SK-N-SH (cell line): ENCODE data around the gene C3orf70. TPM values are rescaled to one million over a fixed set of nuclear protein-coding genes. Genes with fewer than 3 reads are reported as not detected.

Experiments
- CTCF ChIA-PET: fragments of 300-600, 350-600 bp; formaldehyde crosslinking; extraction: SDS; loops from one replicate; lab custom pipeline; 2021; lab: Yijun Ruan, JAX
- POLR2A ChIA-PET: fragments of 350-600 bp; sonication (Branson Sonifier 250); formaldehyde crosslinking; extraction: SDS; loops from one replicate; lab custom pipeline; 2020; ENCODE audit warnings: antibody characterized with exemption, inconsistent platforms; lab: Yijun Ruan, JAX
- DNase-seq: peaks from one replicate; pipeline ENCODE4 v3.0.0; 2012
- H2AFZ ChIP-seq: fragments of 200-600 bp; sonication (generic); 2 replicates; pipeline ENCODE4 v1.8.1; 2016; ENCODE audit warnings: antibody characterized with exemption, mild to moderate bottlenecking, low read depth
- H3F3A ChIP-seq: fragments of 200-600 bp; sonication (generic); replicated peaks from 2 replicates; pipeline ENCODE3; 2016; ENCODE audit warnings: antibody characterized with exemption, mild to moderate bottlenecking; ENCODE audit not compliant: insufficient read depth
- H3K27ac ChIP-seq, 2 experiments: fragments of 200-500 bp in 1 of 2; fragments of 200-600 bp in 1 of 2; sonication (Bioruptor generic) in 1 of 2; sonication (generic), shearing (Covaris generic) in 1 of 2; 2 replicates each; pipeline versions ENCODE4 v1.5.1 to v1.6.1; 2014 to 2016; ENCODE audit warnings: low read depth in 2 of 2, inconsistent platforms in 1 of 2, low read length in 1 of 2, mild to moderate bottlenecking in 1 of 2, mixed read lengths in 1 of 2
- H3K27me3 ChIP-seq: fragments of 200-600 bp; sonication (generic), shearing (Covaris generic); 2 replicates; pipeline ENCODE4 v1.6.1; 2016; ENCODE audit warnings: mixed run types; ENCODE audit not compliant: insufficient read depth
- H3K36me3 ChIP-seq, 2 experiments: fragments of 200-500 bp in 1 of 2; fragments of 200-600 bp in 1 of 2; sonication (Bioruptor generic) in 1 of 2; sonication (generic) in 1 of 2; replicated peaks in 1 of 2; 2 replicates each; pipeline versions ENCODE3 to v1.5.1; 2014 to 2016; ENCODE audit warnings: low read length in 1 of 2, mild to moderate bottlenecking in 1 of 2; ENCODE audit not compliant: insufficient read depth in 2 of 2, control insufficient read depth in 1 of 2
- H3K4me1 ChIP-seq, 2 experiments: fragments of 200-500 bp in 1 of 2; fragments of 200-600 bp in 1 of 2; sonication (Bioruptor generic) in 1 of 2; sonication (generic), shearing (Covaris generic) in 1 of 2; 2 replicates each; pipeline versions ENCODE4 v1.5.1 to v1.6.1; 2014 to 2016; ENCODE audit warnings: low read depth in 1 of 2, low read length in 1 of 2, mixed run types in 1 of 2; ENCODE audit not compliant: insufficient read depth in 2 of 2, control insufficient read depth in 1 of 2
- H3K4me2 ChIP-seq: fragments of 200-600 bp; sonication (generic), shearing (Covaris generic); 2 replicates; pipeline ENCODE4 v1.6.1; 2017; ENCODE audit warnings: mixed run types
- H3K4me3 ChIP-seq, 2 experiments: fragments of 200-500 bp in 1 of 2; fragments of 200-600 bp in 1 of 2; sonication (Bioruptor generic) in 1 of 2; sonication (generic), shearing (Covaris generic) in 1 of 2; 2 replicates each; pipeline versions ENCODE4 v1.5.1 to v1.8.1; 2014 to 2016; ENCODE audit warnings: low read depth in 2 of 2, inconsistent platforms in 1 of 2, low read length in 1 of 2, mild to moderate bottlenecking in 1 of 2, mixed read lengths in 1 of 2, moderate library complexity in 1 of 2
- H3K79me2 ChIP-seq: fragments of 200-600 bp; sonication (generic); 2 replicates; pipeline ENCODE4 v1.8.1; 2017; ENCODE audit warnings: mild to moderate bottlenecking; ENCODE audit not compliant: insufficient read depth
- H3K9ac ChIP-seq: fragments of 200-600 bp; sonication (generic); 2 replicates; pipeline ENCODE4 v1.6.1; 2017; ENCODE audit warnings: mixed run types
- H3K9me2 ChIP-seq: fragments of 200-600 bp; sonication (generic); 2 replicates; pipeline ENCODE4 v1.6.1; 2017; ENCODE audit warnings: mixed run types
- H3K9me3 ChIP-seq: fragments of 200-600 bp; sonication (generic); 2 replicates; pipeline ENCODE4 v1.6.1; 2017; ENCODE audit warnings: mixed run types, mild to moderate bottlenecking, moderate library complexity
- H4K20me1 ChIP-seq: fragments of 200-600 bp; sonication (generic); 2 replicates; pipeline ENCODE4 v1.6.1; 2017; ENCODE audit warnings: mild to moderate bottlenecking, mixed run types; ENCODE audit not compliant: insufficient read depth
- CHD2 ChIP-seq: fragments of 150-350 bp; IDR thresholded peaks from 2 replicates; pipeline ENCODE4 v1.6.1; 2018; ENCODE audit warnings: low read length; ENCODE audit not compliant: partially characterized antibody
- EP300 ChIP-seq, 2 experiments: IDR thresholded peaks; 2 replicates each; pipeline versions ENCODE4 v1.4.0 to v1.6.1; 2012; ENCODE audit warnings: borderline replicate concordance in 1 of 2, low read depth in 1 of 2, low read length in 1 of 2
- FOXJ3 ChIP-seq: sonication (generic); formaldehyde crosslinking; IDR thresholded peaks from 2 replicates; pipeline ENCODE4 v1.5.1; 2020; ENCODE audit warnings: mild to moderate bottlenecking, missing genetic modification reagents
- GABPA ChIP-seq: IDR thresholded peaks from 2 replicates; pipeline ENCODE4 v1.4.0; 2012; ENCODE audit warnings: low read depth, mild to moderate bottlenecking
- GATA2 ChIP-seq: sonication (generic); formaldehyde crosslinking; IDR thresholded peaks from 2 replicates; pipeline ENCODE4 v1.5.0; 2020; ENCODE audit warnings: mild to moderate bottlenecking, missing genetic modification reagents
- IRF3 ChIP-seq: fragments of 150-350 bp; IDR thresholded peaks from 2 replicates; pipeline ENCODE4 v1.6.1; 2016; ENCODE audit warnings: mild to moderate bottlenecking, low read depth, low read length
- MEF2A ChIP-seq: IDR thresholded peaks from 2 replicates; pipeline ENCODE4 v1.4.0; 2012; ENCODE audit warnings: low read depth, borderline replicate concordance
- MXI1 ChIP-seq: IDR thresholded peaks from 2 replicates; pipeline ENCODE4 v1.6.1; 2012; ENCODE audit warnings: mild to moderate bottlenecking, low read depth, low read length, improper control_type of control experiment
- NFIC ChIP-seq: IDR thresholded peaks from 2 replicates; pipeline ENCODE4 v1.4.0; 2012; ENCODE audit warnings: borderline replicate concordance
- NRF1 ChIP-seq: IDR thresholded peaks from 2 replicates; pipeline ENCODE4 v1.6.1; 2012; ENCODE audit warnings: low read depth, mild to moderate bottlenecking, low read length
- SMC3 ChIP-seq: IDR thresholded peaks from 2 replicates; pipeline ENCODE4 v1.6.1; 2012; ENCODE audit warnings: low read depth, low read length, improper control_type of control experiment
- TAF1 ChIP-seq: IDR thresholded peaks from 2 replicates; pipeline ENCODE4 v1.6.1; 2012; ENCODE audit warnings: low read depth, mild to moderate bottlenecking, low read length, moderate library complexity, borderline replicate concordance
- TCF12 ChIP-seq: IDR thresholded peaks from 2 replicates; pipeline ENCODE4 v1.4.0; 2012
- YY1 ChIP-seq: IDR thresholded peaks from 2 replicates; pipeline ENCODE4 v1.4.0; 2012; ENCODE audit warnings: low read depth, mild to moderate bottlenecking
- WGBS: methylation state at CpG from one replicate; pipeline ENCODE4 v1.1.6; 2017; ENCODE audit warnings: low lambda C conversion rate; 5-methylcytosine and 5-hydroxymethylcytosine counted together
- polyA plus RNA-seq, 3 experiments: library from polyadenylated mRNA; depleted of rRNA; stranded (reverse); fragments of >200 nt; gene quantifications; 2 replicates each; pipeline ENCODE4 v1.2.3, GENCODE V29; 2012
- TF ChIP-seq, protein P1 (sequence below): IDR thresholded peaks from 2 replicates; pipeline ENCODE4 v1.4.0; 2012; ENCODE audit warnings: low read depth, borderline replicate concordance
- TF ChIP-seq, protein P2 (sequence below): IDR thresholded peaks from 2 replicates; pipeline ENCODE4; 2012
- TF ChIP-seq, protein P3 (sequence below): fragments of 200-600 bp; sonication (generic); IDR thresholded peaks from 2 replicates; pipeline ENCODE4 v1.6.1; 2017; ENCODE audit warnings: antibody characterized with exemption, mild to moderate bottlenecking, moderate library complexity
- TF ChIP-seq, protein P4 (sequence below): IDR thresholded peaks from 2 replicates; pipeline ENCODE4 v1.4.0; 2012; ENCODE audit warnings: low read depth, borderline replicate concordance

The C3orf70 gene
- polyA plus RNA-seq, 1 of the 3 experiments (the other 2 are of a cell fraction): under 0.01 TPM

GRCh38 chr3:185056908-185057307 lies 96.0 kb downstream of the C3orf70 start:
- Histone ChIP-seq H4K20me1 (no peaks in the 10 kb centered on the region), H3K9me2 (no peaks in the 10 kb centered on the region), H2AFZ (no peak overlapping the region), H3K79me2 (no peaks in the 10 kb centered on the region), H3K9me3 (no peaks in the 10 kb centered on the region), H3K27ac (no peak overlapping the region), H3K4me3 (no peak overlapping the region), H3K36me3 (peaks cover 6 to 17% of the 10 kb centered on the region in 2 experiments), H3K4me2 (no peak overlapping the region), H3K4me1 (no peaks in the 10 kb centered on the region), H3F3A (no peaks in the 10 kb centered on the region), H3K9ac (no peak overlapping the region), H3K27me3 (no peaks in the 10 kb centered on the region)
- TF ChIP-seq NFIC (no peak), FOXJ3 (CRISPR knock-in tag) (no peak), GABPA (no peak), YY1 (no peak), CHD2 (no peak), NRF1 (no peak), TCF12 (no peak), IRF3 (no peak), SMC3 (no peak), MXI1 (no peak), MEF2A (no peak), TAF1 (no peak), EP300 (IDR thresholded peaks at IDR 0.05; ENCODE audit: borderline replicate concordance in 1 of 2, low read depth in 1 of 2, low read length in 1 of 2) (no peak), GATA2 (CRISPR knock-in tag) (no peak)
- TF ChIP-seq, protein P1, sequence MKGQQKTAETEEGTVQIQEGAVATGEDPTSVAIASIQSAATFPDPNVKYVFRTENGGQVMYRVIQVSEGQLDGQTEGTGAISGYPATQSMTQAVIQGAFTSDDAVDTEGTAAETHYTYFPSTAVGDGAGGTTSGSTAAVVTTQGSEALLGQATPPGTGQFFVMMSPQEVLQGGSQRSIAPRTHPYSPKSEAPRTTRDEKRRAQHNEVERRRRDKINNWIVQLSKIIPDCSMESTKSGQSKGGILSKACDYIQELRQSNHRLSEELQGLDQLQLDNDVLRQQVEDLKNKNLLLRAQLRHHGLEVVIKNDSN: no peak
- TF ChIP-seq, protein P2, sequence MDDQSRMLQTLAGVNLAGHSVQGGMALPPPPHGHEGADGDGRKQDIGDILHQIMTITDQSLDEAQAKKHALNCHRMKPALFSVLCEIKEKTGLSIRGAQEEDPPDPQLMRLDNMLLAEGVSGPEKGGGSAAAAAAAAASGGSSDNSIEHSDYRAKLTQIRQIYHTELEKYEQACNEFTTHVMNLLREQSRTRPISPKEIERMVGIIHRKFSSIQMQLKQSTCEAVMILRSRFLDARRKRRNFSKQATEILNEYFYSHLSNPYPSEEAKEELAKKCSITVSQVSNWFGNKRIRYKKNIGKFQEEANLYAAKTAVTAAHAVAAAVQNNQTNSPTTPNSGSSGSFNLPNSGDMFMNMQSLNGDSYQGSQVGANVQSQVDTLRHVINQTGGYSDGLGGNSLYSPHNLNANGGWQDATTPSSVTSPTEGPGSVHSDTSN: no peak
- TF ChIP-seq, protein P3, sequence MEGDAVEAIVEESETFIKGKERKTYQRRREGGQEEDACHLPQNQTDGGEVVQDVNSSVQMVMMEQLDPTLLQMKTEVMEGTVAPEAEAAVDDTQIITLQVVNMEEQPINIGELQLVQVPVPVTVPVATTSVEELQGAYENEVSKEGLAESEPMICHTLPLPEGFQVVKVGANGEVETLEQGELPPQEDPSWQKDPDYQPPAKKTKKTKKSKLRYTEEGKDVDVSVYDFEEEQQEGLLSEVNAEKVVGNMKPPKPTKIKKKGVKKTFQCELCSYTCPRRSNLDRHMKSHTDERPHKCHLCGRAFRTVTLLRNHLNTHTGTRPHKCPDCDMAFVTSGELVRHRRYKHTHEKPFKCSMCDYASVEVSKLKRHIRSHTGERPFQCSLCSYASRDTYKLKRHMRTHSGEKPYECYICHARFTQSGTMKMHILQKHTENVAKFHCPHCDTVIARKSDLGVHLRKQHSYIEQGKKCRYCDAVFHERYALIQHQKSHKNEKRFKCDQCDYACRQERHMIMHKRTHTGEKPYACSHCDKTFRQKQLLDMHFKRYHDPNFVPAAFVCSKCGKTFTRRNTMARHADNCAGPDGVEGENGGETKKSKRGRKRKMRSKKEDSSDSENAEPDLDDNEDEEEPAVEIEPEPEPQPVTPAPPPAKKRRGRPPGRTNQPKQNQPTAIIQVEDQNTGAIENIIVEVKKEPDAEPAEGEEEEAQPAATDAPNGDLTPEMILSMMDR: no peak
- TF ChIP-seq, protein P4, sequence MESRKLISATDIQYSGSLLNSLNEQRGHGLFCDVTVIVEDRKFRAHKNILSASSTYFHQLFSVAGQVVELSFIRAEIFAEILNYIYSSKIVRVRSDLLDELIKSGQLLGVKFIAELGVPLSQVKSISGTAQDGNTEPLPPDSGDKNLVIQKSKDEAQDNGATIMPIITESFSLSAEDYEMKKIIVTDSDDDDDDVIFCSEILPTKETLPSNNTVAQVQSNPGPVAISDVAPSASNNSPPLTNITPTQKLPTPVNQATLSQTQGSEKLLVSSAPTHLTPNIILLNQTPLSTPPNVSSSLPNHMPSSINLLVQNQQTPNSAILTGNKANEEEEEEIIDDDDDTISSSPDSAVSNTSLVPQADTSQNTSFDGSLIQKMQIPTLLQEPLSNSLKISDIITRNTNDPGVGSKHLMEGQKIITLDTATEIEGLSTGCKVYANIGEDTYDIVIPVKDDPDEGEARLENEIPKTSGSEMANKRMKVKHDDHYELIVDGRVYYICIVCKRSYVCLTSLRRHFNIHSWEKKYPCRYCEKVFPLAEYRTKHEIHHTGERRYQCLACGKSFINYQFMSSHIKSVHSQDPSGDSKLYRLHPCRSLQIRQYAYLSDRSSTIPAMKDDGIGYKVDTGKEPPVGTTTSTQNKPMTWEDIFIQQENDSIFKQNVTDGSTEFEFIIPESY: no peak
- no peak for DNase-seq
- POLR2A ChIA-PET: interaction anchor here (0.6 kb wide), 1 partner anchor 50 kb away, joined by 3 read pairs; no protein-coding TSS in a partner anchor
- WGBS: 90% methylated on average over 2 of the region's 2 CpGs
- CTCF ChIA-PET: interaction anchor here (0.9 kb wide), 1 partner anchor 9 kb away, joined by 3 read pairs; no protein-coding TSS in a partner anchor
